Measurements from ENCODE around the gene NRXN3.

NRXN3 gene

GRCh38 chr14:79670811-79671210, 1500.6 kb downstream of the NRXN3 start:
- H3K9me2 ChIP-seq (replicated peaks; ENCODE audit: insufficient read depth, low read length): no peaks in the 10 kb centered on the region
- H3K36me3 ChIP-seq (ENCODE audit: low read length): no peaks in the 10 kb centered on the region
- no peaks in the 10 kb centered on the region for H3K79me2 ChIP-seq (ENCODE audit: insufficient read depth, low read length)
- H3K4me2 ChIP-seq (ENCODE audit: low read depth, low read length, poor library complexity, severe bottlenecking): no peak overlapping the region
- H2AFZ ChIP-seq (ENCODE audit: low read depth, low read length, severe bottlenecking): no peak overlapping the region
- no peak for TF ChIP-seq EZH2phosphoT487 (conservative IDR thresholded peaks at IDR 0.05; ENCODE audit: low read length)
- no peak overlapping the region for H3K4me3 ChIP-seq (ENCODE audit: insufficient read depth, low read length, poor library complexity, severe bottlenecking)
- H3K27me3 ChIP-seq (ENCODE audit: low read length): no peaks in the 10 kb centered on the region
- no peak overlapping the region for H3K9ac ChIP-seq (ENCODE audit: low read length)
- H3F3A ChIP-seq (ENCODE audit: insufficient read depth): no peaks in the 10 kb centered on the region
- no peaks in the 10 kb centered on the region for H3K9me3 ChIP-seq (ENCODE audit: insufficient read depth, low read length)
- H4K20me1 ChIP-seq (ENCODE audit: low read depth, low read length): no peaks in the 10 kb centered on the region
- no peak overlapping the region for H3K27ac ChIP-seq (ENCODE audit: low read depth, low read length)

- no peak overlapping the region for H3K4me2 ChIP-seq (ENCODE audit: low read depth, low read length, poor library complexity, severe bottlenecking)
- H3K27ac ChIP-seq (ENCODE audit: low read depth, low read length): no peak overlapping the region
- no peaks in the 10 kb centered on the region for H3K9me3 ChIP-seq (ENCODE audit: insufficient read depth, low read length)
- no peaks in the 10 kb centered on the region for H4K20me1 ChIP-seq (ENCODE audit: low read depth, low read length)
- H3K4me3 ChIP-seq (ENCODE audit: insufficient read depth, low read length, poor library complexity, severe bottlenecking): no peak overlapping the region
- H3K9ac ChIP-seq (ENCODE audit: low read length): no peak overlapping the region
- no peak overlapping the region for H2AFZ ChIP-seq (ENCODE audit: low read depth, low read length, severe bottlenecking)
- no peaks in the 10 kb centered on the region for H3K36me3 ChIP-seq (ENCODE audit: low read length)
- no peaks in the 10 kb centered on the region for H3K9me2 ChIP-seq (replicated peaks; ENCODE audit: insufficient read depth, low read length)
- H3K27me3 ChIP-seq (ENCODE audit: low read length): no peaks in the 10 kb centered on the region
- no peaks in the 10 kb centered on the region for H3F3A ChIP-seq (ENCODE audit: insufficient read depth)
- TF ChIP-seq CTCF (IDR thresholded peaks at IDR 0.05; ENCODE audit: insufficient read depth, low read length, poor library complexity, severe bottlenecking): no peak
- TF ChIP-seq EZH2phosphoT487 (conservative IDR thresholded peaks at IDR 0.05; ENCODE audit: low read length): no peak
- H3K79me2 ChIP-seq (ENCODE audit: insufficient read depth, low read length): no peaks in the 10 kb centered on the region
Measured at GRCh38 chr14:79680087-79680486, 1509.9 kb downstream of the NRXN3 start.

- Histone ChIP-seq H3K9ac (ENCODE audit: low read length) (no peak overlapping the region), H3K27ac (ENCODE audit: low read depth, low read length) (no peak overlapping the region), H3K4me3 (ENCODE audit: insufficient read depth, low read length, poor library complexity, severe bottlenecking) (no peak overlapping the region), H2AFZ (ENCODE audit: low read depth, low read length, severe bottlenecking) (no peak overlapping the region), H4K20me1 (ENCODE audit: low read depth, low read length) (no peaks in the 10 kb centered on the region), H3K4me2 (ENCODE audit: low read depth, low read length, poor library complexity, severe bottlenecking) (no peak overlapping the region), H3F3A (ENCODE audit: insufficient read depth) (no peaks in the 10 kb centered on the region), H3K27me3 (ENCODE audit: low read length) (no peaks in the 10 kb centered on the region), H3K9me2 (replicated peaks; ENCODE audit: insufficient read depth, low read length) (no peaks in the 10 kb centered on the region), H3K36me3 (ENCODE audit: low read length) (no peaks in the 10 kb centered on the region), H3K79me2 (ENCODE audit: insufficient read depth, low read length) (no peaks in the 10 kb centered on the region), H3K9me3 (ENCODE audit: insufficient read depth, low read length) (no peaks in the 10 kb centered on the region)
- no peak for TF ChIP-seq EZH2phosphoT487 (conservative IDR thresholded peaks at IDR 0.05; ENCODE audit: low read length)
- TF ChIP-seq CTCF (IDR thresholded peaks at IDR 0.05; ENCODE audit: insufficient read depth, low read length, poor library complexity, severe bottlenecking): no peak
Measured at GRCh38 chr14:79686196-79686595, 1516.0 kb downstream of the NRXN3 start.

GRCh38 chr14:79690960-79691359, 1520.8 kb downstream of the NRXN3 start:
- Histone ChIP-seq H3F3A (ENCODE audit: insufficient read depth) (no peaks in the 10 kb centered on the region), H3K36me3 (ENCODE audit: low read length) (no peaks in the 10 kb centered on the region), H2AFZ (ENCODE audit: low read depth, low read length, severe bottlenecking) (no peak overlapping the region), H3K27ac (ENCODE audit: low read depth, low read length) (no peak overlapping the region), H3K4me2 (ENCODE audit: low read depth, low read length, poor library complexity, severe bottlenecking) (no peak overlapping the region), H4K20me1 (ENCODE audit: low read depth, low read length) (no peaks in the 10 kb centered on the region), H3K79me2 (ENCODE audit: insufficient read depth, low read length) (no peaks in the 10 kb centered on the region), H3K9ac (ENCODE audit: low read length) (no peak overlapping the region), H3K9me2 (replicated peaks; ENCODE audit: insufficient read depth, low read length) (no peaks in the 10 kb centered on the region), H3K9me3 (ENCODE audit: insufficient read depth, low read length) (no peaks in the 10 kb centered on the region), H3K27me3 (ENCODE audit: low read length) (no peaks in the 10 kb centered on the region), H3K4me3 (ENCODE audit: insufficient read depth, low read length, poor library complexity, severe bottlenecking) (no peak overlapping the region)
- TF ChIP-seq CTCF (IDR thresholded peaks at IDR 0.05; ENCODE audit: insufficient read depth, low read length, poor library complexity, severe bottlenecking) (no peak), EZH2phosphoT487 (conservative IDR thresholded peaks at IDR 0.05; ENCODE audit: low read length) (no peak)
